Fibroblast of villous mesenchyme (primary cell): ENCODE data around the gene COLEC11. TPM values are rescaled to one million over a fixed set of nuclear protein-coding genes. Genes with fewer than 3 reads are reported as not detected.

Experiments
- DNase-seq: peaks from one replicate; pipeline ENCODE4 v3.0.0-alpha.2; 2010; ENCODE audit warnings: low read depth
- H3K4me3 ChIP-seq: 2 replicates; pipeline ENCODE4 v1.5.1; 2011; ENCODE audit warnings: low read depth, mild to moderate bottlenecking, low read length
- CTCF ChIP-seq: IDR thresholded peaks from 2 replicates; pipeline ENCODE4 v1.5.1; 2012; ENCODE audit warnings: low read depth, mild to moderate bottlenecking, low read length; ENCODE audit not compliant: insufficient read depth
- total RNA-seq: library from RNA; depleted of rRNA; stranded (reverse); fragments of >200 nt; gene quantifications from 2 replicates; pipeline ENCODE4 v1.2.3, GENCODE V29; 2012

The COLEC11 gene
- total RNA-seq, 1 donor = 0.43 TPM

GRCh38 chr2:3652896-3653625 is 58.1 kb downstream of the COLEC11 start:
- TF ChIP-seq CTCF = no peak
- no peak for DNase-seq
- H3K4me3 ChIP-seq = no peak overlapping the region

DNA sequence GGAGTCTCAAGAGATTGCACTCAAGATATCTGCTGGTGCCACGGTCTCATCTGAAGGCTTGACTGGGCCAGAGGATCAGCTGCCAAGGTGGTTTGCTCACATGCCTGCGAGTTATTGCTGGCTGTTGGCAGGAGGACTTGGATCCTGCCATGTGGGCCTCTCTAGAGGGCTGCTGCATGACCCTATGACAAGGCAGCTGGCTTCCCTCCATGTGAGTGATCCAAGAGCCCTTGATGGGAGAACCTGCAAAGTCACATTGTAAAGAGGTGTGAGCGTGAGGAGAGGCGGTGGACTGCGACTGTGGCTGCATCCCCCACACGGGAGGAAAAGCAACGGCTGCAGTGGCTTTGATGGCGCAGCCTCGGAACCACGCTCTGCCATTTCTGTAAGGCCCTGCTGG is 59.1 kb downstream of the COLEC11 start:
- no peak for DNase-seq

DNA sequence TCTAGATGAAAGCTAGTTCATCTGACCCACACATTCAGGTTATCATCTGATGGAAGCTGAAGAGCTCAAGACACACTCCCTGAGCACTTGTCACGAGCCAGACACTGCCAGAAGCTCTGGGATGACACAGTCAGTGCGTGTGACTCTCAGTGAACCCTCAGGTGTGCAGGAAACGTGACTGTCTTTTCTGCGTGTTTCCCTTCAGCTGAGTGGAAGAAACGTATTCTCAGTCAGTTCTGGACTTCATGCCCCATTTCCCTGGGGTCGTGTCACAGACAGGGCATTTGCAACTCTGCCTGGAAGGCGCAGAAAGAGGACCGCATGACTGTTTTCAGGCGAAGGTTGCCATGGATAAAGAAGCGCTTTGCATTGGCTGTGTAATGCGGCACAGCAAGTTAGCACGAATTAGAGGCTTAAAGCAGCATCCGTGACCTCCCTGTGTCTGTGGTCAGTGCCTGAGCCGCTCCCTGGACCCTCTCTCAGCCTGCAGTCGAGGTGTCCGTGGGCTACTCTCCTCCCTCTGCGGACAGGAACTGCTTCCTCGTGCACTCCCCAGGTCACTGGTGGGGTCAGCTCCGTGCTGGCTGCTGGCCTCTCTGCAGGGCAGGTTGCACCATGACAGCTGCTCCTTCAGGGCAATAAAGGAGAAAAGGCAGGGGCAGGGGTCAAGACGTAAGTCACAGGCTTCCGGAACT is 59.8 kb downstream of the COLEC11 start:
- TF ChIP-seq CTCF = no peak
- no peak for DNase-seq
- no peak overlapping the region for H3K4me3 ChIP-seq

More for the DNA sequence above, 59.1 kb downstream of the COLEC11 start:
- H3K4me3 ChIP-seq = no peak overlapping the region
- no peak for TF ChIP-seq CTCF

DNA sequence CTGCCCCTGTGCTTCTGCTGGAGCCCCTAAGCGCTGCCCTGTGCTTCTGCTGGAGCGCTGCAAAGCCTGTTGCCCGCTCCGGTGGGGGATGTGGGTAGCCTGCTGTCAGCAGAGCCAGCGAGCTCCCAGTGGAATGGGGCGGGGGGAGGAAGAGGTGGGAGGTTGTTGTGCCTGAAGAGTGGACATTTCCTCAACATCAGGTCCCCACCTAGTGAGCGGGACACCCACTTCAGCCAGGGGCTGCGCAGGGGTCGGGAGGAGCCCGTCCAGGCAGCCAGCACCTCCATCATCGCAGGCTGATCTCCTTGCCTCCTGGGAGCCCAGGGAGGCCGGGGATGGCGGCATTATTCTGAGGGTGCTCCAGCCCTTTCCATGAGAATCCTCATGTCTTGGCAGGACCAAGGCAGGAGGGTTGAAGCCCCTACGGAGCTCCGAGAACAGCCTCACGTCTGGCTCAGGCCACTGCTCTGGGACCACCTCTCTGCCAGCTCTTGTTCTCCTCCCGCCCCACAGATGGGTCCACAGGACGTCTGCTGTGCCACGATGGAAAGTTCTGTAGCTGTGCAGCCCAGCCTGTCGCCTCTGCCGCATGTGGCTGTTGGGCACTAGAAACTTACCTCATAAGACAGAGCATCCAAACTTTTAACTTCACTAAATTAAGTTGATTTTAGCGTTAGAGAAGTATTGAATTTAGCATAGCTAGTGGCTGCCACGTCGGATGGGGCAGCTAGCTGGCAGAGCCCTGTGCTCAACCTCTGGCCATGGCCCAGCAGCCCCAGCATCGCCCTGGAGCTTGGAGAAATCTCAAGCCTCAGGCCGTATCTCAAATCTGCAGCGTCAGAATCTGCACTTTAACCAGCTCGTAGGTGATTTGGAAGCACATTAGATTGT is 61.2 kb downstream of the COLEC11 start:
- TF ChIP-seq CTCF = no peak
- no peak for DNase-seq
- H3K4me3 ChIP-seq = no peak overlapping the region

DNA sequence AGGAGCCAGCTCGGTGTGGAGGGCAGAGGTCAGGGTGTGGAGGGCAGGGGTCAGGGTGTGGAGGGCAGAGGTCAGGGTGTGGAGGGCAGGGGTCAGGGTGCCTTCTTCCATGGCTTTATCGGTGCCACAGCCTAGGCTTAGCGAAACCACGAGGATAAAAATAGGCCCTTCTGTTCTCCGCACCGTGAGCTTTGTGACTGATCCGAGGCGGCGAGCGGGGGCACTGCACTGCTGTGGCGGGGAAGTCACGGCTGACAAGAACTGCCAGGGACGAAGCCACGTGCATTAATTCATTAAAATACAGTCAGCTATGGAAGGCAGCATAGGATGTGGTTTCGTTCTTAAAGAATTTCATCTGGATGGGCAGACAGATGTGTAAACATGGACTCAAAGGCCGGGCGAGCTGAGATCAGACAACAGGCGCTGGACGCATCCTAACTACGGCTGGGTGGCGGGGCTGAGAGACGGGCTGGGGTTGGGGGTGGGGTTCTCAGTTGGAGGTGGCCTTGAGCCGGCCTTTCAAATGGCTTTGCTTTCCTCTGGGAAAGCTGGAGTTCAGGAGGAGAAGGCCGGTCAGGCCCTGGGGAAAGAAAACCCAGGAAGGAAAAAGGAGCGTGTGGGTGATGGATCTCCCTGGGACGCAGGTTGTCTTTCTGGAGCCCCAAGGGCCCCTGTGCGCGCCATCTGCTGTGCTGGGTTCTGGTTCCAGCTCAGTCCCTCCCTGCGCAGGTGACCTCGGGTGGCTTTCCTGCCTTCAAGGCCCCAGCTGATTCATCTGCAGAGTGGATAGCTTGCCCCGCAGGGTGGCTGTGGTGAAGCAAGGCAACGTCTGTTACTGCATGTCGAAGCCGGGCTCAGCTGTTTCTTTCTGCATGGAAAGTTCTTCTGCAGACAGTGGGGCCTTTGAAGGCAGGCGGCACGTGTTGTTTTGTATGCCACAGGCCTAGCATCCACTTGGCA is 62.1 kb downstream of the COLEC11 start:
- TF ChIP-seq CTCF = no peak
- H3K4me3 ChIP-seq = no peak overlapping the region
- DNase-seq = peak; percentile 67

- no peak for TF ChIP-seq CTCF
- DNase-seq = no peak
- H3K4me3 ChIP-seq = no peak within 1 kb of the TSS
Observed at GRCh38 chr2:3657881-3658280, 63.0 kb downstream of the COLEC11 start, which contains the start of gene ALLC. Gene ALLC (plus strand): TSS chr2:3658200. CDS start chr2:3671158, 12,958 bp downstream.
